ENCODE results near the gene TAAR5. TPM values are rescaled to one million over a fixed set of nuclear protein-coding genes. Genes with fewer than 3 reads are reported as not detected.
"Not testable (repeated sequence)": the region's sequence is repeated elsewhere in the genome, so short reads cannot be mapped to it uniquely, and the experiment has no call there.

TAAR5 gene
- total RNA-seq, 1 experiment from 2014 or later, result not detected

- H2AK5ac ChIP-seq (ENCODE audit: insufficient read length, low read length); H3K56ac ChIP-seq (ENCODE audit: insufficient read length, low read depth, low read length); H2BK20ac ChIP-seq (ENCODE audit: low read depth, low read length, poor library complexity, severe bottlenecking); H4K8ac ChIP-seq (replicated peaks; ENCODE audit: insufficient read length, low read depth, low read length); DNase-seq; H2BK120ac ChIP-seq (ENCODE audit: low read depth, low read length, poor library complexity, severe bottlenecking); H2AFZ ChIP-seq (ENCODE audit: low read length); H3K79me1 ChIP-seq (ENCODE audit: insufficient read depth, low read depth, low read length, poor library complexity, severe bottlenecking); H3K9me3 Mint-ChIP-seq; H3K36me3 Mint-ChIP-seq (ENCODE audit: insufficient read depth in 1 of 3, low read depth in 3 of 3); H4K20me1 ChIP-seq (ENCODE audit: control insufficient read depth, insufficient read depth, insufficient read length); H3K23me2 ChIP-seq (ENCODE audit: insufficient read length, low read depth, low read length, poor library complexity, severe bottlenecking); H3K27ac ChIP-seq (ENCODE audit: insufficient read length, low read depth, low read length); H3K4me3 Mint-ChIP-seq; H3K4me2 ChIP-seq (ENCODE audit: insufficient read depth, insufficient read length, low read length); H3K27ac Mint-ChIP-seq; H4K91ac ChIP-seq (ENCODE audit: insufficient read length, low read depth, low read length); H3K14ac ChIP-seq (ENCODE audit: insufficient read depth, low read length); H2BK5ac ChIP-seq (ENCODE audit: insufficient read length, low read length); H3K79me2 ChIP-seq (ENCODE audit: insufficient read depth, low read length); H3K4ac ChIP-seq (ENCODE audit: low read depth, low read length); H3K23ac ChIP-seq (ENCODE audit: insufficient read length, low read depth, low read length); H4K5ac ChIP-seq (ENCODE audit: insufficient read length, low read depth, low read length); H3K9me3 ChIP-seq (ENCODE audit: control insufficient read depth, low read depth, low read length); H2BK15ac ChIP-seq (ENCODE audit: low read depth, low read length); H3K9ac ChIP-seq (ENCODE audit: extremely low read depth, insufficient read length, low read length); H2BK12ac ChIP-seq (ENCODE audit: insufficient read length, low read depth, low read length); H3K27me3 ChIP-seq (ENCODE audit: insufficient read depth, low read length); H3K27me3 Mint-ChIP-seq (ENCODE audit: low read depth); H3K18ac ChIP-seq (ENCODE audit: insufficient read length, low read depth, low read length); H3T11ph ChIP-seq (ENCODE audit: low read length); H3K4me1 ChIP-seq (ENCODE audit: insufficient read depth, low read length): not testable (repeated sequence)
- no CpG with 5 or more reads among the region's 3 CpGs for WGBS (ENCODE audit: extremely low coverage, insufficient read length, low lambda C conversion rate)
- peaks cover 4 to 10% of the 10 kb centered on the region in 2 experiments; a peak in 3 of 4 replicates for H3K4me1 Mint-ChIP-seq
Measured at GRCh38 chr6:132635906-132636305, 46.4 kb upstream of the TAAR5 start.

- not testable (repeated sequence) for H3K9me3 ChIP-seq (ENCODE audit: control insufficient read depth, low read depth, low read length); H3K27ac Mint-ChIP-seq; H2BK120ac ChIP-seq (ENCODE audit: low read depth, low read length, poor library complexity, severe bottlenecking); H3K27ac ChIP-seq (ENCODE audit: insufficient read length, low read depth, low read length); DNase-seq; H3K79me1 ChIP-seq (ENCODE audit: insufficient read depth, low read depth, low read length, poor library complexity, severe bottlenecking); H3K36me3 Mint-ChIP-seq (ENCODE audit: insufficient read depth in 1 of 3, low read depth in 3 of 3); H2BK12ac ChIP-seq (ENCODE audit: insufficient read length, low read depth, low read length); H4K20me1 ChIP-seq (ENCODE audit: control insufficient read depth, insufficient read depth, insufficient read length); H3K27me3 ChIP-seq (ENCODE audit: insufficient read depth, low read length); H3K9ac ChIP-seq (ENCODE audit: extremely low read depth, insufficient read length, low read length); H3K23ac ChIP-seq (ENCODE audit: insufficient read length, low read depth, low read length); H3K4me3 Mint-ChIP-seq; H2BK20ac ChIP-seq (ENCODE audit: low read depth, low read length, poor library complexity, severe bottlenecking); H3K23me2 ChIP-seq (ENCODE audit: insufficient read length, low read depth, low read length, poor library complexity, severe bottlenecking); H3K56ac ChIP-seq (ENCODE audit: insufficient read length, low read depth, low read length); H3K27me3 Mint-ChIP-seq (ENCODE audit: low read depth); H4K91ac ChIP-seq (ENCODE audit: insufficient read length, low read depth, low read length); H2BK15ac ChIP-seq (ENCODE audit: low read depth, low read length); H3K18ac ChIP-seq (ENCODE audit: insufficient read length, low read depth, low read length); H4K8ac ChIP-seq (replicated peaks; ENCODE audit: insufficient read length, low read depth, low read length); H3K79me2 ChIP-seq (ENCODE audit: insufficient read depth, low read length); H3K4ac ChIP-seq (ENCODE audit: low read depth, low read length); H3K14ac ChIP-seq (ENCODE audit: insufficient read depth, low read length); H3T11ph ChIP-seq (ENCODE audit: low read length); H4K5ac ChIP-seq (ENCODE audit: insufficient read length, low read depth, low read length); H2BK5ac ChIP-seq (ENCODE audit: insufficient read length, low read length); H3K4me1 ChIP-seq (ENCODE audit: insufficient read depth, low read length); H2AFZ ChIP-seq (ENCODE audit: low read length); H3K9me3 Mint-ChIP-seq; H2AK5ac ChIP-seq (ENCODE audit: insufficient read length, low read length); H3K4me2 ChIP-seq (ENCODE audit: insufficient read depth, insufficient read length, low read length)
- no CpG with 5 or more reads among the region's 3 CpGs for WGBS (ENCODE audit: extremely low coverage, insufficient read length, low lambda C conversion rate)
- H3K4me1 Mint-ChIP-seq, result peaks cover 4 to 10% of the 10 kb centered on the region in 2 experiments; a peak in 3 of 4 replicates
Measured at GRCh38 chr6:132635288-132635687, 45.7 kb upstream of the TAAR5 start.
